Measurements from ENCODE around the gene ABCA12.

The ABCA12 gene

GRCh38 chr2:215137741-215138340, 585 bp downstream of the ABCA12 start:
- no peaks in the 10 kb centered on the region for H3K9me3 ChIP-seq
- no peaks in the 10 kb centered on the region for H3K36me3 ChIP-seq
- H3K4me1 ChIP-seq: no peaks in the 10 kb centered on the region
- no peak overlapping the region for H3K4me2 ChIP-seq
- TF ChIP-seq Cebpa-rat (IDR thresholded peaks at IDR 0.05): no peak
- H4K20me1 ChIP-seq: no peaks in the 10 kb centered on the region
- no peak overlapping the region for H3K4me3 ChIP-seq
- no peak overlapping the region for H3K9ac ChIP-seq
- H3K27ac ChIP-seq: no peak overlapping the region
- no peaks in the 10 kb centered on the region for H3K27me3 ChIP-seq

GRCh38 chr2:215137329-215137686, 1.1 kb downstream of the ABCA12 start:
- Histone ChIP-seq H3K36me3 (no peaks in the 10 kb centered on the region), H3K4me1 (no peaks in the 10 kb centered on the region), H3K4me2 (no peak overlapping the region), H3K27ac (no peak overlapping the region), H3K9ac (no peak overlapping the region), H3K27me3 (no peaks in the 10 kb centered on the region), H3K4me3 (no peak overlapping the region), H4K20me1 (no peaks in the 10 kb centered on the region), H3K9me3 (no peaks in the 10 kb centered on the region)
- no peak for TF ChIP-seq Cebpa-rat (IDR thresholded peaks at IDR 0.05)

- no peaks in the 10 kb centered on the region for H3K4me1 ChIP-seq
- no peak for TF ChIP-seq Cebpa-rat (IDR thresholded peaks at IDR 0.05)
- no peak overlapping the region for H3K4me2 ChIP-seq
- H3K4me3 ChIP-seq: no peak overlapping the region
- H3K9ac ChIP-seq: no peak overlapping the region
- no peaks in the 10 kb centered on the region for H3K36me3 ChIP-seq
- no peaks in the 10 kb centered on the region for H3K9me3 ChIP-seq
- no peaks in the 10 kb centered on the region for H4K20me1 ChIP-seq
- no peak overlapping the region for H3K27ac ChIP-seq
- H3K27me3 ChIP-seq: no peaks in the 10 kb centered on the region
These were observed 1.6 kb downstream of the ABCA12 start for GRCh38 chr2:215136669-215137328.

- no peaks in the 10 kb centered on the region for H3K4me1 ChIP-seq
- H3K27me3 ChIP-seq: no peaks in the 10 kb centered on the region
- no peak overlapping the region for H3K4me2 ChIP-seq
- H3K9me3 ChIP-seq: peaks cover 42% of the 10 kb centered on the region
- H3K36me3 ChIP-seq: no peaks in the 10 kb centered on the region
- no peak for TF ChIP-seq Cebpa-rat (IDR thresholded peaks at IDR 0.05)
- no peaks in the 10 kb centered on the region for H4K20me1 ChIP-seq
- no peak overlapping the region for H3K4me3 ChIP-seq
- H3K27ac ChIP-seq: no peak overlapping the region
- no peak overlapping the region for H3K9ac ChIP-seq
These were observed 18.0 kb downstream of the ABCA12 start for GRCh38 chr2:215120401-215120800.

- Histone ChIP-seq H3K27me3 (no peaks in the 10 kb centered on the region), H3K36me3 (no peaks in the 10 kb centered on the region), H4K20me1 (no peaks in the 10 kb centered on the region), H3K4me1 (no peaks in the 10 kb centered on the region), H3K9me3 (peaks cover 42% of the 10 kb centered on the region), H3K27ac (no peak overlapping the region), H3K4me2 (no peak overlapping the region), H3K4me3 (no peak overlapping the region), H3K9ac (no peak overlapping the region)
- TF ChIP-seq Cebpa-rat (IDR thresholded peaks at IDR 0.05): no peak
These were observed 18.6 kb downstream of the ABCA12 start for GRCh38 chr2:215119847-215120246.

- H3K27me3 ChIP-seq: no peaks in the 10 kb centered on the region
- H3K9ac ChIP-seq: no peak overlapping the region
- H4K20me1 ChIP-seq: no peaks in the 10 kb centered on the region
- no peak for TF ChIP-seq Cebpa-rat (IDR thresholded peaks at IDR 0.05)
- H3K4me1 ChIP-seq: no peaks in the 10 kb centered on the region
- no peaks in the 10 kb centered on the region for H3K36me3 ChIP-seq
- no peak overlapping the region for H3K4me2 ChIP-seq
- no peak overlapping the region for H3K27ac ChIP-seq
- no peak overlapping the region for H3K4me3 ChIP-seq
- no peaks in the 10 kb centered on the region for H3K9me3 ChIP-seq
These were observed 27.5 kb downstream of the ABCA12 start for GRCh38 chr2:215110918-215111317.

- no peak overlapping the region for H3K9ac ChIP-seq
These were observed 31.0 kb downstream of the ABCA12 start for GRCh38 chr2:215107216-215108056.

GRCh38 chr2:215105607-215106354, 32.6 kb downstream of the ABCA12 start:
- Histone ChIP-seq H4K20me1 (no peaks in the 10 kb centered on the region), H3K4me3 (no peak overlapping the region), H3K36me3 (no peaks in the 10 kb centered on the region), H3K4me1 (no peaks in the 10 kb centered on the region), H3K27me3 (no peaks in the 10 kb centered on the region), H3K9me3 (no peaks in the 10 kb centered on the region), H3K27ac (no peak overlapping the region), H3K4me2 (no peak overlapping the region), H3K9ac (no peak overlapping the region)
- no peak for TF ChIP-seq Cebpa-rat (IDR thresholded peaks at IDR 0.05)

More at GRCh38 chr2:215107216-215108056, 31.0 kb downstream of the ABCA12 start:
- H3K27ac ChIP-seq: no peak overlapping the region
- no peaks in the 10 kb centered on the region for H3K36me3 ChIP-seq
- no peak for TF ChIP-seq Cebpa-rat (IDR thresholded peaks at IDR 0.05)
- no peak overlapping the region for H3K4me3 ChIP-seq
- no peaks in the 10 kb centered on the region for H3K27me3 ChIP-seq
- H3K4me1 ChIP-seq: no peaks in the 10 kb centered on the region
- no peaks in the 10 kb centered on the region for H3K9me3 ChIP-seq
- no peaks in the 10 kb centered on the region for H4K20me1 ChIP-seq
- no peak overlapping the region for H3K4me2 ChIP-seq

GRCh38 chr2:215104226-215104625, 34.2 kb downstream of the ABCA12 start:
- Histone ChIP-seq H3K4me2 (no peak overlapping the region), H4K20me1 (no peaks in the 10 kb centered on the region), H3K27ac (no peak overlapping the region), H3K9me3 (no peaks in the 10 kb centered on the region), H3K4me3 (no peak overlapping the region), H3K36me3 (no peaks in the 10 kb centered on the region), H3K4me1 (no peaks in the 10 kb centered on the region), H3K27me3 (no peaks in the 10 kb centered on the region), H3K9ac (no peak overlapping the region)
- TF ChIP-seq Cebpa-rat (IDR thresholded peaks at IDR 0.05): no peak

All from BLaER1 (cell line).